ENCODE measurements around the gene SLC35E3. TPM values are rescaled to one million over a fixed set of nuclear protein-coding genes. Genes with fewer than 3 reads are reported as not detected.
A peak's percentile ranks its signal among the peaks of the same experiment; 100 is the strongest.

SLC35E3 gene
- total and polyA plus RNA-seq, 2 of the 13 experiments (the other 11 are each of a cell fraction or from before 2014, with no cell fraction given), result 13.0 to 22.1 TPM

DNA sequence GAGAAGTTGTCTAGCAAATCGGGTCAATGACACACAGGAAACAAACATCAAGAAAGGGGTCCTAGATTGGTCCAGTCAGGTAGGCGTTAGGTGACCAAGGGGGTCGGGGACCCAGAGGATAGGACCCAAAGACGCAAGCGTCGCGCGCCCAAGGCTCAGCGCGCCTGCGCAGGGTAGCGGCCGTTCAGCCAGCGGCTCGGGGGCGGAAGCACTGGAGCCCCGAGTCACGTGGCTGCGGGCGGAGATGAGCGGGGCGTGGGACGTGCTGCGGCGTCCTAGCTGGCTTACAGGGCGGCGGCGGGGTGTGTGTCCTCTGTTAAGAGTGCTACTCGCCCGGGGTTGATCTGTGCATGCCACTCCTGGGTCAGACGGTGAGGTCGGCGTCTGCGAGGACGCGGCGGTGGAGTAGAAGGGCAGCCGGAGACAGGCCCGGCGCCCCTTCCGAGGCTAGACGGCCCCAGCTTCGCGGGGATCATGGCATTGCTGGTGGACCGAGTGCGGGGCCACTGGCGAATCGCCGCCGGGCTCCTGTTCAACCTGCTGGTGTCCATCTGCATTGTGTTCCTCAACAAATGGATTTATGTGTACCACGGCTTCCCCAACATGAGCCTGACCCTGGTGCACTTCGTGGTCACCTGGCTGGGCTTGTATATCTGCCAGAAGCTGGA, at the start of gene SLC35E3 (continued):
- TF ChIP-seq, protein P1, sequence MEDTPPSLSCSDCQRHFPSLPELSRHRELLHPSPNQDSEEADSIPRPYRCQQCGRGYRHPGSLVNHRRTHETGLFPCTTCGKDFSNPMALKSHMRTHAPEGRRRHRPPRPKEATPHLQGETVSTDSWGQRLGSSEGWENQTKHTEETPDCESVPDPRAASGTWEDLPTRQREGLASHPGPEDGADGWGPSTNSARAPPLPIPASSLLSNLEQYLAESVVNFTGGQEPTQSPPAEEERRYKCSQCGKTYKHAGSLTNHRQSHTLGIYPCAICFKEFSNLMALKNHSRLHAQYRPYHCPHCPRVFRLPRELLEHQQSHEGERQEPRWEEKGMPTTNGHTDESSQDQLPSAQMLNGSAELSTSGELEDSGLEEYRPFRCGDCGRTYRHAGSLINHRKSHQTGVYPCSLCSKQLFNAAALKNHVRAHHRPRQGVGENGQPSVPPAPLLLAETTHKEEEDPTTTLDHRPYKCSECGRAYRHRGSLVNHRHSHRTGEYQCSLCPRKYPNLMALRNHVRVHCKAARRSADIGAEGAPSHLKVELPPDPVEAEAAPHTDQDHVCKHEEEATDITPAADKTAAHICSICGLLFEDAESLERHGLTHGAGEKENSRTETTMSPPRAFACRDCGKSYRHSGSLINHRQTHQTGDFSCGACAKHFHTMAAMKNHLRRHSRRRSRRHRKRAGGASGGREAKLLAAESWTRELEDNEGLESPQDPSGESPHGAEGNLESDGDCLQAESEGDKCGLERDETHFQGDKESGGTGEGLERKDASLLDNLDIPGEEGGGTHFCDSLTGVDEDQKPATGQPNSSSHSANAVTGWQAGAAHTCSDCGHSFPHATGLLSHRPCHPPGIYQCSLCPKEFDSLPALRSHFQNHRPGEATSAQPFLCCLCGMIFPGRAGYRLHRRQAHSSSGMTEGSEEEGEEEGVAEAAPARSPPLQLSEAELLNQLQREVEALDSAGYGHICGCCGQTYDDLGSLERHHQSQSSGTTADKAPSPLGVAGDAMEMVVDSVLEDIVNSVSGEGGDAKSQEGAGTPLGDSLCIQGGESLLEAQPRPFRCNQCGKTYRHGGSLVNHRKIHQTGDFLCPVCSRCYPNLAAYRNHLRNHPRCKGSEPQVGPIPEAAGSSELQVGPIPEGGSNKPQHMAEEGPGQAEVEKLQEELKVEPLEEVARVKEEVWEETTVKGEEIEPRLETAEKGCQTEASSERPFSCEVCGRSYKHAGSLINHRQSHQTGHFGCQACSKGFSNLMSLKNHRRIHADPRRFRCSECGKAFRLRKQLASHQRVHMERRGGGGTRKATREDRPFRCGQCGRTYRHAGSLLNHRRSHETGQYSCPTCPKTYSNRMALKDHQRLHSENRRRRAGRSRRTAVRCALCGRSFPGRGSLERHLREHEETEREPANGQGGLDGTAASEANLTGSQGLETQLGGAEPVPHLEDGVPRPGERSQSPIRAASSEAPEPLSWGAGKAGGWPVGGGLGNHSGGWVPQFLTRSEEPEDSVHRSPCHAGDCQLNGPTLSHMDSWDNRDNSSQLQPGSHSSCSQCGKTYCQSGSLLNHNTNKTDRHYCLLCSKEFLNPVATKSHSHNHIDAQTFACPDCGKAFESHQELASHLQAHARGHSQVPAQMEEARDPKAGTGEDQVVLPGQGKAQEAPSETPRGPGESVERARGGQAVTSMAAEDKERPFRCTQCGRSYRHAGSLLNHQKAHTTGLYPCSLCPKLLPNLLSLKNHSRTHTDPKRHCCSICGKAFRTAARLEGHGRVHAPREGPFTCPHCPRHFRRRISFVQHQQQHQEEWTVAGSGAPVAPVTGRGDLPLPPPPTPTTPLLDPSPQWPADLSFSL (CRISPR knock-in tag; IDR thresholded peaks at IDR 0.05), result no peak
- TF ChIP-seq ZNF34 (CRISPR knock-in tag; IDR thresholded peaks at IDR 0.05; ENCODE audit: borderline replicate concordance) (0 out of 2 replicates have a peak, but pooled peaks have one; percentile 37), ZBTB21 (CRISPR knock-in tag; IDR thresholded peaks at IDR 0.05) (no peak), ONECUT2 (CRISPR knock-in tag; IDR thresholded peaks at IDR 0.05) (no peak), KLF9 (CRISPR knock-in tag; IDR thresholded peaks at IDR 0.05; ENCODE audit: low read depth) (no peak), ZNF354B (CRISPR knock-in tag; IDR thresholded peaks at IDR 0.05) (peak; percentile 91; the same call in 1 of the 2 replicates), ZMAT3 (CRISPR knock-in tag; conservative IDR thresholded peaks at IDR 0.05) (no peak), POLR2AphosphoS5 (IDR thresholded peaks at IDR 0.05; ENCODE audit: low read depth, low read length) (peak; percentile 83), IRF2 (CRISPR knock-in tag; IDR thresholded peaks at IDR 0.05) (peak; percentile 54), NAIF1 (CRISPR knock-in tag; IDR thresholded peaks at IDR 0.05; ENCODE audit: borderline replicate concordance) (peak; percentile 62; the same call in 1 of the 2 replicates), ZNF772 (CRISPR knock-in tag; IDR thresholded peaks at IDR 0.05) (peak; percentile 22; the same call in 1 of the 2 replicates), BRCA1 (CRISPR knock-in tag; IDR thresholded peaks at IDR 0.05) (no peak), ZNF569 (CRISPR knock-in tag; IDR thresholded peaks at IDR 0.05; ENCODE audit: borderline replicate concordance) (no peak), ZFY (CRISPR knock-in tag; IDR thresholded peaks at IDR 0.05) (peak; percentile 76), ZFP41 (CRISPR knock-in tag; IDR thresholded peaks at IDR 0.05; ENCODE audit: borderline replicate concordance) (peak; percentile 68; the same call in 1 of the 2 replicates), ZNF337 (CRISPR knock-in tag; IDR thresholded peaks at IDR 0.05; ENCODE audit: borderline replicate concordance, low read depth) (peak; percentile 74; the same call in 1 of the 2 replicates), ZNF451 (CRISPR knock-in tag; IDR thresholded peaks at IDR 0.05) (no peak; the same call in 1 of the 2 replicates)
- TF ChIP-seq, protein P2, sequence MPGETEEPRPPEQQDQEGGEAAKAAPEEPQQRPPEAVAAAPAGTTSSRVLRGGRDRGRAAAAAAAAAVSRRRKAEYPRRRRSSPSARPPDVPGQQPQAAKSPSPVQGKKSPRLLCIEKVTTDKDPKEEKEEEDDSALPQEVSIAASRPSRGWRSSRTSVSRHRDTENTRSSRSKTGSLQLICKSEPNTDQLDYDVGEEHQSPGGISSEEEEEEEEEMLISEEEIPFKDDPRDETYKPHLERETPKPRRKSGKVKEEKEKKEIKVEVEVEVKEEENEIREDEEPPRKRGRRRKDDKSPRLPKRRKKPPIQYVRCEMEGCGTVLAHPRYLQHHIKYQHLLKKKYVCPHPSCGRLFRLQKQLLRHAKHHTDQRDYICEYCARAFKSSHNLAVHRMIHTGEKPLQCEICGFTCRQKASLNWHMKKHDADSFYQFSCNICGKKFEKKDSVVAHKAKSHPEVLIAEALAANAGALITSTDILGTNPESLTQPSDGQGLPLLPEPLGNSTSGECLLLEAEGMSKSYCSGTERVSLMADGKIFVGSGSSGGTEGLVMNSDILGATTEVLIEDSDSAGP (CRISPR knock-in tag; IDR thresholded peaks at IDR 0.05; ENCODE audit: borderline replicate concordance), result peak; percentile 88
- TF ChIP-seq, protein P3, sequence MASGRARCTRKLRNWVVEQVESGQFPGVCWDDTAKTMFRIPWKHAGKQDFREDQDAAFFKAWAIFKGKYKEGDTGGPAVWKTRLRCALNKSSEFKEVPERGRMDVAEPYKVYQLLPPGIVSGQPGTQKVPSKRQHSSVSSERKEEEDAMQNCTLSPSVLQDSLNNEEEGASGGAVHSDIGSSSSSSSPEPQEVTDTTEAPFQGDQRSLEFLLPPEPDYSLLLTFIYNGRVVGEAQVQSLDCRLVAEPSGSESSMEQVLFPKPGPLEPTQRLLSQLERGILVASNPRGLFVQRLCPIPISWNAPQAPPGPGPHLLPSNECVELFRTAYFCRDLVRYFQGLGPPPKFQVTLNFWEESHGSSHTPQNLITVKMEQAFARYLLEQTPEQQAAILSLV (CRISPR knock-in tag; IDR thresholded peaks at IDR 0.05; ENCODE audit: borderline replicate concordance), result peak; percentile 98; the same call in 1 of the 2 replicates
- TF ChIP-seq, protein P4, sequence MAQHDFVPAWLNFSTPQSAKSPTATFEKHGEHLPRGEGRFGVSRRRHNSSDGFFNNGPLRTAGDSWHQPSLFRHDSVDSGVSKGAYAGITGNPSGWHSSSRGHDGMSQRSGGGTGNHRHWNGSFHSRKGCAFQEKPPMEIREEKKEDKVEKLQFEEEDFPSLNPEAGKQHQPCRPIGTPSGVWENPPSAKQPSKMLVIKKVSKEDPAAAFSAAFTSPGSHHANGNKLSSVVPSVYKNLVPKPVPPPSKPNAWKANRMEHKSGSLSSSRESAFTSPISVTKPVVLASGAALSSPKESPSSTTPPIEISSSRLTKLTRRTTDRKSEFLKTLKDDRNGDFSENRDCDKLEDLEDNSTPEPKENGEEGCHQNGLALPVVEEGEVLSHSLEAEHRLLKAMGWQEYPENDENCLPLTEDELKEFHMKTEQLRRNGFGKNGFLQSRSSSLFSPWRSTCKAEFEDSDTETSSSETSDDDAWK (CRISPR knock-in tag; IDR thresholded peaks at IDR 0.05), result no peak

Data from HepG2 (cell line).